Measurements from ENCODE around the gene LETM1. TPM values are rescaled to one million over a fixed set of nuclear protein-coding genes. Genes with fewer than 3 reads are reported as not detected.

LETM1 gene
- total and polyA plus RNA-seq, 2 of the 13 experiments (the other 11 are each of a cell fraction or from before 2014, with no cell fraction given), result 9.7 to 41.6 TPM

DNA sequence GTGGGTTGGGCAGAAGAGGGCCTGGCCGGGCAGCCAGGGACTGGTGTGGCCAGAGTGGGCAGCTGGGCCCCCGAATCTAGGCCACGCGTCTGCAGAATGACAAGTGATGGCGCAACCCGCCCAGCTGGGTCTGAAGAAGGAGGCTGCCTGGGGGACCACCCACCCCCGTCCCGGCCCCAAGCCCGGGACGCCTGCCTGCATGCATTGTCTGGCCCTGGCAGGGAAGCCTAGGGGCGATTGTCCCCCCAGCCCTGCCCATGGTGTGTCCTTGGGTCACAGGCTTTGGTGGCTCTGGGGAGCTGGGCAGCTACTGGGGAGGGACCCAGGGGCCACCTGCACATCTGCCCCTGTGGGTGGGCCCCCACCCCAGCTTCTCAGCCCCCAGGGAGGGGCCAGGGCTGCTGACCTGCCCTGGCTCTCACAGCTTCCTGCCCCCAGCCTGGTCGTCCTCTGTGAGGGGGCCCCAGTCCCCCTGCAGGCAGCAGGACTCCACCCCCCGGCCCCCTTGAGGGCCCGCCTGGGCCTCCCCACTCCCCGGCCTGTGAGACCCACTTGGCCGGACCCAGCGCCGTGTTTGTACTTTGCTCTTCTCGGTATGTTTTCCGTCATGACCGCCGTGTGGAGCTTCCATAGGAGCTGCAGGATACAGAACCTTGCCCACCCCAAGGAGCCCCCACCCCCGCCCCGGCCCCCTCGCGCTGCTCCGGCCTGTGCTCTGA, 57.9 kb downstream of the LETM1 start (continued):
- TF ChIP-seq, protein P1, sequence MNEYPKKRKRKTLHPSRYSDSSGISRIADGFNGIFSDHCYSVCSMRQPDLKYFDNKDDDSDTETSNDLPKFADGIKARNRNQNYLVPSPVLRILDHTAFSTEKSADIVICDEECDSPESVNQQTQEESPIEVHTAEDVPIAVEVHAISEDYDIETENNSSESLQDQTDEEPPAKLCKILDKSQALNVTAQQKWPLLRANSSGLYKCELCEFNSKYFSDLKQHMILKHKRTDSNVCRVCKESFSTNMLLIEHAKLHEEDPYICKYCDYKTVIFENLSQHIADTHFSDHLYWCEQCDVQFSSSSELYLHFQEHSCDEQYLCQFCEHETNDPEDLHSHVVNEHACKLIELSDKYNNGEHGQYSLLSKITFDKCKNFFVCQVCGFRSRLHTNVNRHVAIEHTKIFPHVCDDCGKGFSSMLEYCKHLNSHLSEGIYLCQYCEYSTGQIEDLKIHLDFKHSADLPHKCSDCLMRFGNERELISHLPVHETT (CRISPR knock-in tag; conservative IDR thresholded peaks at IDR 0.05), result no peak
- no peak for TF ChIP-seq NFKBIZ (CRISPR knock-in tag; IDR thresholded peaks at IDR 0.05)
- no peak for TF ChIP-seq GATA4 (IDR thresholded peaks at IDR 0.05; ENCODE audit: borderline replicate concordance, low read depth)
- TF ChIP-seq HDAC2 (CRISPR knock-in tag; IDR thresholded peaks at IDR 0.05), result no peak; the same call in 1 of the 2 replicates
- TF ChIP-seq, protein P2, sequence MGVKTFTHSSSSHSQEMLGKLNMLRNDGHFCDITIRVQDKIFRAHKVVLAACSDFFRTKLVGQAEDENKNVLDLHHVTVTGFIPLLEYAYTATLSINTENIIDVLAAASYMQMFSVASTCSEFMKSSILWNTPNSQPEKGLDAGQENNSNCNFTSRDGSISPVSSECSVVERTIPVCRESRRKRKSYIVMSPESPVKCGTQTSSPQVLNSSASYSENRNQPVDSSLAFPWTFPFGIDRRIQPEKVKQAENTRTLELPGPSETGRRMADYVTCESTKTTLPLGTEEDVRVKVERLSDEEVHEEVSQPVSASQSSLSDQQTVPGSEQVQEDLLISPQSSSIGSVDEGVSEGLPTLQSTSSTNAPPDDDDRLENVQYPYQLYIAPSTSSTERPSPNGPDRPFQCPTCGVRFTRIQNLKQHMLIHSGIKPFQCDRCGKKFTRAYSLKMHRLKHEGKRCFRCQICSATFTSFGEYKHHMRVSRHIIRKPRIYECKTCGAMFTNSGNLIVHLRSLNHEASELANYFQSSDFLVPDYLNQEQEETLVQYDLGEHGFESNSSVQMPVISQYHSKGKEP (CRISPR knock-in tag; IDR thresholded peaks at IDR 0.05), result no peak
- TF ChIP-seq WIZ (CRISPR knock-in tag; IDR thresholded peaks at IDR 0.05), result 0 out of 2 replicates have a peak, but pooled peaks have one; percentile 39
- 0 out of 2 replicates have a peak, but pooled peaks have one; percentile 67 for TF ChIP-seq ZBED4 (CRISPR knock-in tag; IDR thresholded peaks at IDR 0.05; ENCODE audit: borderline replicate concordance)
- TF ChIP-seq ZNF605 (CRISPR knock-in tag; IDR thresholded peaks at IDR 0.05), result no peak
- TF ChIP-seq TCF7 (IDR thresholded peaks at IDR 0.05; ENCODE audit: low read depth), result no peak
- peak; percentile 99 for TF ChIP-seq SRSF1 (optimal IDR thresholded peaks at IDR 0.05; ENCODE audit: low read depth, low read length)
- no peak for TF ChIP-seq ZKSCAN5 (CRISPR knock-in tag; IDR thresholded peaks at IDR 0.05)
- TF ChIP-seq ZNF646 (CRISPR knock-in tag; IDR thresholded peaks at IDR 0.05), result no peak
- 0 out of 2 replicates have a peak, but pooled peaks have one; percentile 32 for TF ChIP-seq ZNF766 (CRISPR knock-in tag; IDR thresholded peaks at IDR 0.05; ENCODE audit: borderline replicate concordance)
- TF ChIP-seq TGIF2 (CRISPR knock-in tag; IDR thresholded peaks at IDR 0.05), result peak; percentile 48; the same call in 1 of the 2 replicates
- TF ChIP-seq ZNF781 (CRISPR knock-in tag; IDR thresholded peaks at IDR 0.05; ENCODE audit: borderline replicate concordance, not compliant biosample characterization), result no peak
- TF ChIP-seq ZNF746 (CRISPR knock-in tag; IDR thresholded peaks at IDR 0.05), result peak; percentile 49; the same call in 1 of the 2 replicates
